Kidney epithelial cell (primary cell): ENCODE data around the gene ARPC1A. TPM values are rescaled to one million over a fixed set of nuclear protein-coding genes. Genes with fewer than 3 reads are reported as not detected.
"Not testable (repeated sequence)": the region's sequence is repeated elsewhere in the genome, so short reads cannot be mapped to it uniquely, and the experiment has no call there.

ENCODE experiments used
- DNase-seq: peaks from one replicate; pipeline ENCODE4 v3.0.0-alpha.2; 2010; ENCODE audit warnings: low read depth
- H3K27me3 ChIP-seq: 2 replicates; pipeline ENCODE4 v1.6.0; 2011; ENCODE audit warnings: low read length; ENCODE audit not compliant: control insufficient read depth, insufficient read depth
- H3K36me3 ChIP-seq: 2 replicates; pipeline ENCODE4 v1.5.1; 2011; ENCODE audit warnings: low read length; ENCODE audit not compliant: control insufficient read depth, insufficient read depth
- H3K4me3 ChIP-seq: 2 replicates; pipeline ENCODE4 v1.5.1; 2011; ENCODE audit warnings: low read depth, mild to moderate bottlenecking, control low read depth, low read length
- total RNA-seq: library from RNA; depleted of rRNA; stranded (reverse); fragments of >200 nt; gene quantifications from 2 replicates; pipeline ENCODE4 v1.2.3, GENCODE V29; 2015
- TF ChIP-seq, protein P1 (sequence below): IDR thresholded peaks from 2 replicates; pipeline ENCODE4 v1.5.1; 2011; ENCODE audit warnings: mild to moderate bottlenecking, moderate library complexity, low read length, control low read depth, inconsistent platforms; ENCODE audit not compliant: insufficient read depth, poor library complexity, severe bottlenecking

The ARPC1A gene
- total RNA-seq, 1 donor from 2014 or later, result 216 TPM

DNA sequence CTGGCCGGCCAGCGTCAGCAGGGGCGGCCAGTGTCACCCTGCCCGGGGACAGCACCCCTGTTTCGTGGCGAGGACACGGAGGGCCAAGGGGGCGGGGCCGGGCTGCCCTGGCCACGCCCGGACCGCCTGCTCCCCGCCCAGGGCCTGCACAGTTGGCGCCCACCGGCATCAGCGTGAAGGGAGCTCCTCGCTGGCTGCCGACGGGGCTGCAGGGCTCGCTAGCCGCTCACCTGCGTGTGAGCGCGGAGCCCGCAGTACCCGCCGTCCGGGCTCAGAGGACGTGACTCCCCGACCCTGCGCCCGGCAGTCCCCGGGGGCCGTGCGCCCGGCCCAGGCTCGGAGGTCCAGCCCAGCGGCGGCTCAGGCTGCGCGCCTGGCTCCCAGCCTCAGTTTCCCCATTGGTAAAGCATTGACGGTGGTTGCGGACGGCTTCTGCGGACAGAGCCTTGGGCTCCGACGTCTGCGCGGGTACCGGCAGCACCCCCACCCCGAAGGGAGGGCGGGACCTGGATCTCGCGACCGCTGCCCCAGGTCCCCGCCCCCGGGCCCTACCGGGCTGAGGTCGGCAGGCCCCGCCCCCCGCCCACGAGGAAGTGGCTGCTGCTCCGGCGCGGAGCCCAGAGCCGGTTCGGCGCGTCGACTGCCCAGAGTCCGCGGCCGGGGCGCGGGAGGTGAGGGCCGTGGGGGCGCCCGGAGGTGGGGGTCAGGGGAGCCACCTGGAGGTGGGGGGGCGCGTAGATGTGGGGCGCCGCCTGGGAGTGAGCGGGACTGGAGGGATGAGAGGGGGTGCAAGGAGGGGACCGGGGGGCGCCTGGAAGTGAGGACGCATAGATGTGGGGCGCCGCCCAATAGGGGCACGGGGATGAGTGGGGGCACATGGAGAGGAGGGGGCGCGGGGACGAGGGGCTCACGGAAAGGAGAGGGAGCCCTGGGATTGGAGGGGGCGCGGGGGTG, 48.7 kb downstream of the ARPC1A start, which contains the start of gene ARPC1B:
Gene ARPC1B (plus strand): TSS at position 620 of the 954 bp plus-strand sequence. CDS start 10,985 bp downstream, outside the sequence.
- peak; percentile 45 for DNase-seq
- Histone ChIP-seq H3K27me3 (no peaks in the 10 kb centered on the region), H3K36me3 (no peaks in the 10 kb centered on the region), H3K4me3 (peak within 1 kb of the TSS; percentile 86)
- TF ChIP-seq, protein P1, sequence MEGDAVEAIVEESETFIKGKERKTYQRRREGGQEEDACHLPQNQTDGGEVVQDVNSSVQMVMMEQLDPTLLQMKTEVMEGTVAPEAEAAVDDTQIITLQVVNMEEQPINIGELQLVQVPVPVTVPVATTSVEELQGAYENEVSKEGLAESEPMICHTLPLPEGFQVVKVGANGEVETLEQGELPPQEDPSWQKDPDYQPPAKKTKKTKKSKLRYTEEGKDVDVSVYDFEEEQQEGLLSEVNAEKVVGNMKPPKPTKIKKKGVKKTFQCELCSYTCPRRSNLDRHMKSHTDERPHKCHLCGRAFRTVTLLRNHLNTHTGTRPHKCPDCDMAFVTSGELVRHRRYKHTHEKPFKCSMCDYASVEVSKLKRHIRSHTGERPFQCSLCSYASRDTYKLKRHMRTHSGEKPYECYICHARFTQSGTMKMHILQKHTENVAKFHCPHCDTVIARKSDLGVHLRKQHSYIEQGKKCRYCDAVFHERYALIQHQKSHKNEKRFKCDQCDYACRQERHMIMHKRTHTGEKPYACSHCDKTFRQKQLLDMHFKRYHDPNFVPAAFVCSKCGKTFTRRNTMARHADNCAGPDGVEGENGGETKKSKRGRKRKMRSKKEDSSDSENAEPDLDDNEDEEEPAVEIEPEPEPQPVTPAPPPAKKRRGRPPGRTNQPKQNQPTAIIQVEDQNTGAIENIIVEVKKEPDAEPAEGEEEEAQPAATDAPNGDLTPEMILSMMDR, result no peak

DNA sequence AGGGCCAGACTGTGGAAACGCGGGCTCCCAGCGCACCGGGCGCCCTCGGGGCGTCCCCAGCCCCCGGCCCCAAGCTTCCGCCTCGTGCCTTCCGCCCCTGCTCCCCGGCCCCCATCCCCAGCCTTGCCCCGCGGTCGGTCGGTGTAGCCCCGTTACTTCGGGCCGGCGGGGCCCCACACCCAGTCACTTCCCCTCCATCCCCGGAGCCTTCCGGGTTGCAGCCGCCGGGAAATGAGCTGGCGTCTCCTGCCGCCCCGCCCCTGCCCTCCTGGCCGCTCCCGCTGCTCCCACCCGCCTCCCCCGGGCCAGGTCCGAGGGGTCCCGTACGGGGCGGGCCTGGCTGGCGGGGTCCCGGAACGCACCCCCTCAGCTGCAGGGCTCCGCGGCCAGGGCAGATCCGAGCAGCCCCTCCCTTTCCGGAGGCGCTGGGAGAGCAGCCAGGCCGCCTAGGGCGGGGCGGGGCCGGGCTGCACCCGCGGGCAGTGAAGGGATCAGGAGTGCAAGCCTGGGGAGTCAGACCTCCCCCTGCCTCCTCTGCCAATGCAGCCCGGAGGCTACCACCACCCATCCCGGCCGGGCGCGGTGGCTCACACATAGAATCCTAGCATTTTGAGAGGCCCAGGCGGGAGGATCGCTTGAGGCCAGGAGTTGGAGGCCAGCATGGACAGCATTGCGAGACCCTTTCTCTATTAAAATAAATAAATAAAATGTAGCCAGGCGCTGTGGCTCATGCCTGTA, 49.5 kb downstream of the ARPC1A start:
- H3K27me3 ChIP-seq, result no peaks in the 10 kb centered on the region
- DNase-seq, result no peak
- no peaks in the 10 kb centered on the region for H3K36me3 ChIP-seq
- TF ChIP-seq, protein P1, result no peak
- H3K4me3 ChIP-seq, result peak overlapping the region; percentile 86

DNA sequence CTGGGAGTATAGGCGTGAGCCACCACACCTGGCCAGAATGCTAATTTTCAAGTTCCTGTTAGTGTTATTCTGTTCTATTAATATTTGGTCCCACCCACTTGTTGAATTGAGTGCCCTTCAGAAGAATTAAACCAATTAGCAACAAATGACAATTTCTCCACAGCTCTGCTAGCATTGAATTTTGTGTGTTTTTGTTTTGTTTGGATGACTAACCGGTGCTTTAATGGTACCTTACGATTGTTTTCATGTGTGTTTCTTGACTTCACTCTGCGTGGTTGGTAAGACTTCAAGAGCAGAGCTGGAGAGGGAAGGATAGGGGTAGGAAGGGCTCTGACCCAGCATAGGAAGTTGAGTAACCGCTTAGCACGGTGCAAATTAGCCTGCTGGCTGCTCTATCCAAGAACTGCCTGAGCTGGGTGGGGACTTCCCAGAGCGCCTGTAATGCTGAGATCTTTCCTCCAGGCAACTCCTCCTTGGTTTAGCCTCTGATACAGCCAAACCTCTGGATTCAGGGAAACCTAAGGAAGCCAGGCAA, 53.4 kb downstream of the ARPC1A start:
- Histone ChIP-seq H3K4me3 (no peak overlapping the region), H3K36me3 (no peaks in the 10 kb centered on the region), H3K27me3 (no peaks in the 10 kb centered on the region)
- peak; percentile 48 for DNase-seq
- TF ChIP-seq, protein P1, result no peak

DNA sequence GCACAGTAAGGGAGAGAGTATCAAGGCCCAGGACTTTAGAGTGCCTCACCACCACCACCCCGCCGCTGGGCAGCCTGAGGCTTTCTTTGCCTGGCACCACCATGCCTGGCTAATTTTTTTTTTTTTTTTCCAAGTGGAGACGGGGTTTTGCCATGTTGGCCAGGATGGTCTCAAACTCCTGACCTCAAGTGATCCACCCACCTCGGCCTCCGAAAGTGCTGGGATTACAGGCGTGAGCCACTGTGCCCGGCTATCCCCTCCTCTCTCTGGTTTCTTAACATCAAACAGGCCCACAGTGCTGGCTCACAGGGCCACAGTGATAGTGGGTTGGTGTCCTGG, 54.0 kb downstream of the ARPC1A start:
- DNase-seq, H3K27me3 ChIP-seq, H3K4me3 ChIP-seq, H3K36me3 ChIP-seq: not testable (repeated sequence)

DNA sequence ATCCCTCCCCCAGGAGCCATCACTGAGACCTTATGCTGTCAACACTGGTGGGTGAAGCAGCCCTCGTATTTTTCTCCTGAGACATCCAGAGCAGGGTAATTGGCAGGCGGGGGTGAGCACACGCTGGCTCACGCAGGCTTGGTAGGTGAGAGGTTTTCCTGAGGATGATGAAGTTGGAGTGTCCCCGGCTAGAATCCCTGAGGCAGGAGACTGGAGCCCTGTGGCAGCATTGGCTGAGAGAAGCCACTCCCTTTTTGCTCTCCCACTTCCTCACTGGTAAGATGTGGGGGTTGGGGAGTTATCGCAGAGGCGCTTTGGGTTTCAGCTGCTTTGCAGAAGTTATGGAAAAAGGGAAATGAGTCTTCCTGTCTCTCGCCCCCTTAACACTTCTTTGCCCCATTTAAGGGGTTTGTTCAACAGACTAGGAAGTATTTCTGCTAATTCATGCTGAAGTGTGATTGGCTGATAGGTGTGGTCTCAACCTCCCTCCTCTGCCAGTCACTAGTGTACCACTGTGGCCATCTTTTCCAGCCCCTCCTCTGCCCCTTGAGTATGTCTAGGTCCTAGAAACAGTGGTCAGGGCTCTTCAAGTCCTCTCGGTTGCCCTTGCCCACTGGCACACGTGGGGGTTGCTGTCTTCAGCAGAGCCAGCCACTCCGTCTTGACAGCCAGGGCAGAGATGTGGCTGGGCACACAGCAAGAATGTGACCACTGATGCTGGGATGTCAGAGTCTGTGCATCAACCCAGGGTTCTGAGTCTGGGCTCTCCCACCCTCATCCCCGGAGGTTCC, 54.5 kb downstream of the ARPC1A start:
- TF ChIP-seq, protein P1, result no peak

More for the DNA sequence above, 54.5 kb downstream of the ARPC1A start:
- H3K36me3 ChIP-seq, result no peaks in the 10 kb centered on the region
- DNase-seq, result no peak
- H3K27me3 ChIP-seq, result no peaks in the 10 kb centered on the region
- no peak overlapping the region for H3K4me3 ChIP-seq
